ENCODE measurements around the gene RPS27. TPM values are rescaled to one million over a fixed set of nuclear protein-coding genes. Genes with fewer than 3 reads are reported as not detected.

RPS27 gene
- total RNA-seq, 1 donor from 2014 or later, result 1,160 TPM

GRCh38 chr1:153963030-153963849, 27.3 kb upstream of the RPS27 start, which contains the start of gene SLC39A1:
Gene SLC39A1 (minus strand): TSS chr1:153963537. CDS start chr1:153962715, 822 bp downstream.
- no peaks in the 10 kb centered on the region for H3K27me3 ChIP-seq (ENCODE audit: control insufficient read depth, insufficient read depth, low read length)
- TF ChIP-seq CTCF (IDR thresholded peaks at IDR 0.05; ENCODE audit: insufficient read depth, low read length, severe bottlenecking), result no peak
- peak within 1 kb of the TSS; percentile 80 for H3K4me3 ChIP-seq (ENCODE audit: low read depth, low read length)
- DNase-seq (ENCODE audit: low read depth) (peak; percentile 92), FAIRE-seq (no peak)
- H3K36me3 ChIP-seq (ENCODE audit: control insufficient read depth, insufficient read depth, low read length), result peaks cover 9% of the 10 kb centered on the region

GRCh38 chr1:153963850-153964331, 26.7 kb upstream of the RPS27 start:
- DNase-seq (ENCODE audit: low read depth), result peak; percentile 74
- Histone ChIP-seq H3K4me3 (ENCODE audit: low read depth, low read length) (peak overlapping the region; percentile 80), H3K36me3 (ENCODE audit: control insufficient read depth, insufficient read depth, low read length) (peaks cover 9% of the 10 kb centered on the region), H3K27me3 (ENCODE audit: control insufficient read depth, insufficient read depth, low read length) (no peaks in the 10 kb centered on the region)
- no peak for TF ChIP-seq CTCF (IDR thresholded peaks at IDR 0.05; ENCODE audit: insufficient read depth, low read length, severe bottlenecking)
- FAIRE-seq, result no peak

- H3K4me3 ChIP-seq (ENCODE audit: low read depth, low read length), result peak within 1 kb of the TSS; percentile 57
- H3K36me3 ChIP-seq (ENCODE audit: control insufficient read depth, insufficient read depth, low read length), result no peaks in the 10 kb centered on the region
- TF ChIP-seq CTCF (IDR thresholded peaks at IDR 0.05; ENCODE audit: insufficient read depth, low read length, severe bottlenecking), result peak; percentile 42
- no peaks in the 10 kb centered on the region for H3K27me3 ChIP-seq (ENCODE audit: control insufficient read depth, insufficient read depth, low read length)
- DNase-seq (ENCODE audit: low read depth), result peak; percentile 97
- FAIRE-seq, result no peak
Measured at GRCh38 chr1:153967107-153967999, 23.2 kb upstream of the RPS27 start, which contains the start of gene CREB3L4. Gene CREB3L4 (plus strand): TSS chr1:153967902. CDS start chr1:153968526, 624 bp downstream.

GRCh38 chr1:153968000-153968363, 22.6 kb upstream of the RPS27 start:
- Histone ChIP-seq H3K36me3 (ENCODE audit: control insufficient read depth, insufficient read depth, low read length) (peaks cover under 1% of the 10 kb centered on the region), H3K27me3 (ENCODE audit: control insufficient read depth, insufficient read depth, low read length) (no peaks in the 10 kb centered on the region), H3K4me3 (ENCODE audit: low read depth, low read length) (peak overlapping the region; percentile 57)
- TF ChIP-seq CTCF (IDR thresholded peaks at IDR 0.05; ENCODE audit: insufficient read depth, low read length, severe bottlenecking), result no peak
- DNase-seq (ENCODE audit: low read depth), result no peak
- no peak for FAIRE-seq

- peak overlapping the region; percentile 57 for H3K4me3 ChIP-seq (ENCODE audit: low read depth, low read length)
- DNase-seq (ENCODE audit: low read depth) (no peak), FAIRE-seq (no peak)
- peaks cover 2% of the 10 kb centered on the region for H3K36me3 ChIP-seq (ENCODE audit: control insufficient read depth, insufficient read depth, low read length)
- no peak for TF ChIP-seq CTCF (IDR thresholded peaks at IDR 0.05; ENCODE audit: insufficient read depth, low read length, severe bottlenecking)
- no peaks in the 10 kb centered on the region for H3K27me3 ChIP-seq (ENCODE audit: control insufficient read depth, insufficient read depth, low read length)
Measured at GRCh38 chr1:153968408-153968807, 22.2 kb upstream of the RPS27 start.
